ENCODE results near the gene WIPF3. TPM values are rescaled to one million over a fixed set of nuclear protein-coding genes. Genes with fewer than 3 reads are reported as not detected.

The WIPF3 gene
- total RNA-seq, 1 experiment from 2014 or later, result 11.6 TPM

GRCh38 chr7:29924684-29925083, 118.4 kb downstream of the WIPF3 start:
- H3K23me2 ChIP-seq (ENCODE audit: insufficient read length, low read depth, low read length, poor library complexity, severe bottlenecking), result no peaks in the 10 kb centered on the region
- no peak overlapping the region for H3K56ac ChIP-seq (ENCODE audit: insufficient read length, low read depth, low read length)
- H3K4me2 ChIP-seq (ENCODE audit: insufficient read depth, insufficient read length, low read length), result no peak overlapping the region
- no peak overlapping the region for H2BK12ac ChIP-seq (ENCODE audit: insufficient read length, low read depth, low read length)
- no peak overlapping the region for H2BK15ac ChIP-seq (ENCODE audit: low read depth, low read length)
- Mint-ChIP-seq H3K27me3 (ENCODE audit: low read depth) (no peaks in the 10 kb centered on the region), H3K36me3 (ENCODE audit: insufficient read depth in 1 of 3, low read depth in 3 of 3) (peaks cover 5 to 71% (median 15%) of the 10 kb centered on the region in 3 experiments; a peak in 5 of 7 replicates), H3K9me3 (no peaks in the 10 kb centered on the region), H3K27ac (peak overlapping the region in 2 of 3 experiments; percentile 69 to 91; a peak in 3 of 7 replicates), H3K4me3 (no peak overlapping the region; a peak in 1 of 5 replicates), H3K4me1 (peaks cover 0 to 7% of the 10 kb centered on the region in 2 experiments; a peak in 1 of 4 replicates)
- no peak overlapping the region for H4K8ac ChIP-seq (replicated peaks; ENCODE audit: insufficient read length, low read depth, low read length)
- H2AFZ ChIP-seq (ENCODE audit: low read length), result no peak overlapping the region
- no peak for DNase-seq
- no peak overlapping the region for H3T11ph ChIP-seq (ENCODE audit: low read length)
- no peak overlapping the region for H3K23ac ChIP-seq (ENCODE audit: insufficient read length, low read depth, low read length)
- no peak overlapping the region for H2BK5ac ChIP-seq (ENCODE audit: insufficient read length, low read length)
- no peak overlapping the region for H2BK20ac ChIP-seq (ENCODE audit: low read depth, low read length, poor library complexity, severe bottlenecking)
- no peaks in the 10 kb centered on the region for H3K9me3 ChIP-seq (ENCODE audit: control insufficient read depth, low read depth, low read length)
- H3K27ac ChIP-seq (ENCODE audit: insufficient read length, low read depth, low read length), result no peak overlapping the region
- no peak overlapping the region for H4K5ac ChIP-seq (ENCODE audit: insufficient read length, low read depth, low read length)
- H3K14ac ChIP-seq (ENCODE audit: insufficient read depth, low read length), result no peak overlapping the region
- no peak for TF ChIP-seq CTCF (conservative IDR thresholded peaks at IDR 0.05)
- H4K91ac ChIP-seq (ENCODE audit: insufficient read length, low read depth, low read length), result no peak overlapping the region
- H4K20me1 ChIP-seq (ENCODE audit: control insufficient read depth, insufficient read depth, insufficient read length), result no peaks in the 10 kb centered on the region
- no peak overlapping the region for H3K18ac ChIP-seq (ENCODE audit: insufficient read length, low read depth, low read length)
- no peaks in the 10 kb centered on the region for H3K79me1 ChIP-seq (ENCODE audit: insufficient read depth, low read depth, low read length, poor library complexity, severe bottlenecking)
- H2AK5ac ChIP-seq (ENCODE audit: insufficient read length, low read length), result no peak overlapping the region
- no peak overlapping the region for H3K4ac ChIP-seq (ENCODE audit: low read depth, low read length)
- no peak overlapping the region for H3K9ac ChIP-seq (ENCODE audit: extremely low read depth, insufficient read length, low read length)
- whole genome bisulfite sequencing (ENCODE audit: extremely low coverage, insufficient read length, low lambda C conversion rate), result no CpG with 5 or more reads among the region's 2 CpGs
- no peak overlapping the region for H2BK120ac ChIP-seq (ENCODE audit: low read depth, low read length, poor library complexity, severe bottlenecking)
- H3K4me1 ChIP-seq (ENCODE audit: insufficient read depth, low read length), result no peaks in the 10 kb centered on the region
- no peaks in the 10 kb centered on the region for H3K79me2 ChIP-seq (ENCODE audit: insufficient read depth, low read length)
- no peaks in the 10 kb centered on the region for H3K27me3 ChIP-seq (ENCODE audit: insufficient read depth, low read length)

All from H9 (cell line).